ENCODE results near the gene IHH.

Gene IHH

GRCh38 chr2:219060821-219061791, at the start of gene IHH:
IHH (minus strand) TSS chr2:219060921; CDS start chr2:219060467, 454 bp downstream.
- in situ Hi-C loops (cut with MboI; ENCODE audit: low pct_unique_long_range_greater_than_20kb, low sequenced_read_pairs, unreplicated experiment), result loop anchor here (10.0 kb wide), 1 partner anchor 54 kb away; no protein-coding TSS in a partner anchor
- peak; percentile 45 for DNase-seq (ENCODE audit: low spot score)
- no peak for TF ChIP-seq CTCF (IDR thresholded peaks at IDR 0.05; ENCODE audit: extremely low read depth, insufficient read depth, missing control alignments)

GRCh38 chr2:219109471-219109870, 48.8 kb upstream of the IHH start:
- TF ChIP-seq CTCF (IDR thresholded peaks at IDR 0.05; ENCODE audit: extremely low read depth, insufficient read depth, missing control alignments), result no peak
- in situ Hi-C loops (cut with MboI; ENCODE audit: low pct_unique_long_range_greater_than_20kb, low sequenced_read_pairs, unreplicated experiment), result no loop called here
- no peak for DNase-seq (ENCODE audit: low spot score)

- in situ Hi-C loops (cut with MboI; ENCODE audit: low pct_unique_long_range_greater_than_20kb, low sequenced_read_pairs, unreplicated experiment), result no loop called here
- DNase-seq (ENCODE audit: low spot score), result no peak
- no peak for TF ChIP-seq CTCF (IDR thresholded peaks at IDR 0.05; ENCODE audit: extremely low read depth, insufficient read depth, missing control alignments)
These were observed 47.0 kb upstream of the IHH start for GRCh38 chr2:219107758-219108157.

- no peak for DNase-seq (ENCODE audit: low spot score)
- in situ Hi-C loops (cut with MboI; ENCODE audit: low pct_unique_long_range_greater_than_20kb, low sequenced_read_pairs, unreplicated experiment), result no loop called here
- TF ChIP-seq CTCF (IDR thresholded peaks at IDR 0.05; ENCODE audit: extremely low read depth, insufficient read depth, missing control alignments), result no peak
These were observed 45.5 kb upstream of the IHH start for GRCh38 chr2:219106251-219106650.

GRCh38 chr2:219104107-219105035, 43.6 kb upstream of the IHH start:
- in situ Hi-C loops (cut with MboI; ENCODE audit: low pct_unique_long_range_greater_than_20kb, low sequenced_read_pairs, unreplicated experiment), result no loop called here
- TF ChIP-seq CTCF (IDR thresholded peaks at IDR 0.05; ENCODE audit: extremely low read depth, insufficient read depth, missing control alignments), result peak; percentile 75
- peak; percentile 63 for DNase-seq (ENCODE audit: low spot score)

- TF ChIP-seq CTCF (IDR thresholded peaks at IDR 0.05; ENCODE audit: extremely low read depth, insufficient read depth, missing control alignments), result no peak
- DNase-seq (ENCODE audit: low spot score), result no peak
- in situ Hi-C loops (cut with MboI; ENCODE audit: low pct_unique_long_range_greater_than_20kb, low sequenced_read_pairs, unreplicated experiment), result no loop called here
These were observed 38.6 kb upstream of the IHH start for GRCh38 chr2:219099329-219099728.

Data from GM13977 (cell line).